GM18861 (cell line): Measurements from ENCODE around the gene F11R.
"Not testable (repeated sequence)": the region's sequence is repeated elsewhere in the genome, so short reads cannot be mapped to it uniquely, and the experiment has no call there.

Experiments
- ATAC-seq: cut with Tn5 transposase; IDR thresholded peaks from one replicate; pipeline ENCODE4 v1.9.1; 2021; ENCODE audit not compliant: unreplicated experiment

The F11R gene

DNA sequence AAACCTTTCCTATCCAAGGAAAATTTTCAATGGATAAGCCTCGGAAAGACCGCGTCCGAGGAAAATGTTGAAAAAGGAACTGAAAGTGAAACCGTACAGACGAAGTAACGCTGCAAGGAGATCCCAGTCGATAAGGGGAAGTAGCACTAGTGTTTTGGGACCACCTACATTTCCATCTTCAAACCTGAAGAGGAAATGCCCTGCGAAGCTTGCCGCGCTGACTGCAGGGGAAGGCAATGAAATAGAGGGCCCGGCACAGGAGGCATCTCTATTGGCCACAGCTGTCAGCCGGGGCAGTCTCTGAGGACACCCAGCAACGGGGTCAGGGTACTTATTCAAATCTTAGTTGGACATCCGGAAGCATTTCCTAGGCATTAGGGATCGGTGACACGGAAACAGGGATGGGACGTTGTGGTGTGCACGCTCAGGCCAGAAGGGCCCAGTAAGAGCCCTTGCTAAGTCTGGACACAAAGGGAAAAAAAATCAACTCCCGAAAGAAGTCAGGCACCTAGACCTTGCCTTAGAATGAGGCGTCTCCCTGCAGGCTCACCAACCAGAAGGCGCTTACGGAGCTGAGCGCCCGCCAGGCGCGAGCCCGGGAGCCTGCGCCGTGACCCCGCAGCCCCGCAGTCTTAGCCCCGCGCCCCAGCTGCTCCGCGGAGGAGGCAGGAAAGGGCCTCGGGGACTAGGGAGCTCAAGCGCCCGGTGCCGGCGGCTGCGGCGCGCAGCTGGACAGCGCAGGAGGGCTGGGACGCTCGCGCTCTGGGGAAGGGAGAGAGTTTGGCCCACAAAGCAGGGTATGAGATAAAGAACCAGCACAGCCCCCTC, 24.2 kb upstream of the F11R start:
- ATAC-seq: peak; percentile 37

DNA sequence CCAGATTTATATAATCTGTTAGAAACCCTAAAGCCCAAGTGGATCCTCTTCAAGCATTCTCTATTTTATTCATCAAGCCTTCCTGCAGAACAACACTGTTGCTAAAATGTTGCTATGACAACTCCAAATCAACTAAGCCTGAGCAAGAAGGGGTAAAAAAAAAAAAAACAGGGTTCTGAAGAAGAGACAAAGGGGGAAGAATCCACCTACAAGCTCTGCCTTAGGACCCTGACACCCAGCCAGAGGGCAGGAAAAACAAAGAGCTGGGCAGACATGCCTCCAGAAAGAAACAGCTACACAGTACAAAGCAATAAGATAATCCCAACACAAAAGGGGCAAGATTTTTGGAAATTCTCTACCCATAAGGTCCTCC, 23.6 kb upstream of the F11R start:
- no peak for ATAC-seq

DNA sequence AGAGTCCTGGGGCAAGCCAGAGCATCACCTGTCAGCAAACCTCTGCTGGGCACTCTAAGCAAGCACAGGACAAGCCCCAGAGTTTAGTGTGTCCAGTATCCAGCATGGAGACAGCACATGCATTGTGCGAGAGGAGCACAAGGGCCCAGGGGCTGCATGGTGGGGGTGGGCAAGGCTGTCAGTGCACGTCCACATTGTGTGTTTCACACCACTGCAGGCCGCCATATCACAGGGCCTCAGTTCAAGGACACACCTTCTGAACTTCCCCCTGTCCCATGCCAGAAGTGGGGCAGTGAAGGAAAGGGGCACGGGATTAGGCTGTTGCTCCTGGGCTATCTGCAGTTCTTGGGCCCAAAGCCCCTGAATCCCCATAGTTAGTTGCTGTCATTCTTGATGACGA, 18.6 kb upstream of the F11R start:
- no peak for ATAC-seq

DNA sequence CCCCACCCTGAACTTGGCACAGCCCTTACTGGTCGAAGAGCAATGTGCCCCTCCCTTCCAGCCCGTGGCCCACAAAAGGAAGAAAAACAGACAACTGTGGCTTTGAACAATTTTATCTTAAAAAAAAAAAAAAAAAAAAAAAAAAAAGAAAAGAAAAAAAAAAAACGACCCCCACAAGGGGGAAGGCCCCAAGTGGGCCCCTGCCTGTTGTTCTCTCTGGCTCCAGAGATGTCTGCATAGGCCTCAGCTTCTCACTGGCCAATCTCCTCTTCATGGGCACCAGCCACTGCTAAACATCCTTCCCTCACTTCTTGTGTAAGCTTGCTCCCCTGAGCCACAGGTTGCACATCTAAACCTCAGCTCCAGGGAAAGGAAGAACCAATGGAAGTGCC, 18.2 kb upstream of the F11R start:
- no peak for ATAC-seq

DNA sequence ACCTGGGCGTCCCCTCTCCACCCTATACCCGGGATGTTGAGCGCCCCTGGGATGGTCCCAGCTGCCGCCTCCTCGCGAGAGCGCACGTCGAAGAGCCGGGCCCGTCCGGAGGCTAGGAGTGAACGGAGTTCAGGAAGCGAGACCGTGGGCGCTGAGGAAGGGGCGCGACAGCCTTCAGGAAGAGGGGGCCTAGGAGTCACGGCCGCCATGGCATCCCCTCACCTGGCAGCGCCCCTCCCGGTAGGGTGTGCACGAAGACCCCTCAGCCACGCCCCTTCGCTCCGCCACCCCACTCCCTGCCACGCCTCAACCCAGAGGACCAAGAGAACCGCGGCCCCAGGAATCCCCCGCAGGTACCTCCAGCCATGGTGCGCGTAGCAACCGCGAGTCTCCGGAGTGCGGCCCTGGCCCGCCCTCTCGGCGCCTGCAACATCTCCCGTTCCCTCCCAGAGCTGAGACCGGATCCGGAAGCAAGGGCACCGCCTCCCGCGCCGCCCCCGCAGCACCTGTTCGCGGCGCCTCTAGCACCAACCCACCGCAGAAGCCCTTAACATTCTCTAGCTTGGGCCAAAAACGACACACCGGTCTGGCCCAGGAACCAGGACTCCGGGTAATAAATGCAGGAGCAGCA, 17.7 kb upstream of the F11R start, which contains the start of gene TSTD1:
Gene TSTD1, minus strand, starts transcription at position 442 of the 631 bp plus-strand sequence. Its CDS starts 75 bp downstream, at position 367.
- ATAC-seq: peak; percentile 63

DNA sequence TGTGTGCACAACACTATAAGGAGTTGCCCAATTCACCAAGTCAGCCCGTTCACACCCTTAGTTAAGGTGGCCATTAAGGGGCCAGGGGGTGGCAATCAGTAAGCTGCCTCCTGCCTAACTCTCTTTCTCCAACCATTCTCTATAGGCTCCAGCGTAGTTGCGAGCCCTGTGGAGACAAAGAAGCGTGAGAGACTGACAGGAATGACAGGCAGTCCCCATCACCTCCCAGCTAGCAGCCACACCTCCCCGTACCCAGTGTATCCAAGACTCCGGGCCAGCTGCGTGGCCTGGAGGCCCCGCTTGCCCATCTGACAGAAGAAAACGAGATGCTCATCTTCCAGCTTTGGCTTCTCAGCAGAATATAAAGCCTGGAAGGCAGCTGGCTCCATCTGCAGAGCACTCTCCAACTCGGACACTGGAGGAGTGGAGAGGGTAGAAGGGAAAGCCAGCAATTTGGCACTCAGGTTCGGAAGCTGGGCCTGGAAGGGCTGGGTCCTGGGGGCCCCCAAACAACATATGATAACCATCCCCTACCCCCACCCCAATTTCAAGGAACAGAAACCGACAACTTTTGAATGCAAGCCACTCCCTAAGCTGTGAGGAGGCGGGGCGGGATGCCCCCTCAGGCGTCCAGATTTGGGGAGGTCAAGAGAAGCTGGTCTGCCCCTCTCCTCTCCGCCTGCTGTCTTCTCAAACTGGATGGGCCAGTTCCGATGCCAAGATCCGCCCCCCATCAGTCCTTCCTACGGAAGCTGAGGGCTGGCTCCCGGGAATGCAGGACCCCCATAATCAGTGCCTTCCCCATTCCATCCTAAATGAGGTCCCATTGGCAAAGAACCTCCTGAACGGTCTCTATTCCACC, 16.9 kb upstream of the F11R start:
- ATAC-seq: no peak

DNA sequence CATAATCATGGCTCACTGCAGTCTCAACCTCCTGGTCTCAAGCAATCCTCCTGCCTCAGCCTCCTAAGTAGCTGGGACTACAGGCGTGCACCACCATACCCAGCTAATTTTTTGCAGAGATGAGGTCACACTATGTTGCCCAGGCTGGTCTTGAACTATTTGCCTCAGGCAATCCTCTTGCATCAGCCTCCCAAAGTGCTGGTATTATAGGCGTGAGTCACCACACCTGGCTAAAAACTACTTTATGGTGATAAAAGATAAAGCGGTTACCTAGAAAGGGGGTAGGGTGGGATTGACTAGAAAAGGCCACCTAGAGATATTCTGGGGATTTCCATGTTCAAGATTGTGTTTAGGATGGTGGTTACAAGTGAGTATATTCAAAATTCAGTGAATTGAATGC, 12.8 kb upstream of the F11R start:
- no peak for ATAC-seq

DNA sequence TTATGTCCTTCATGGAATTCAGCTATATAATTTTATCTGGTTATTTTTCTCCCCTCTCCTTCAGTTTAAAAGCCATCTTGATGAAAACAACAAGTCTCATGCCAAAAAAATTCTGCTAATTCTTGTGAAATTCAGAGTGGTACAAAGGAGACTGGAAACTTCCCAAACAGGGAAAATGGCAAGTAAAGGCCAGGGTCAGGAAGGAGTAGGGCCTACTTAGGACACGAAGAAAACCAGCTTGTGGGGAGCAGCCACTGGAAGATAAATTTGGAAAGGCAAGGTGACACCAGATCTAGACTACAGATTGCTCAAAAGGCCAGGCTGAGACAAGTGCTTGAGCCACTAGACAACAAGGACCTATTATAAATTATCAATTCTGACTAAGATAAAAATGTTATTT, 11.5 kb upstream of the F11R start:
- no peak for ATAC-seq

DNA sequence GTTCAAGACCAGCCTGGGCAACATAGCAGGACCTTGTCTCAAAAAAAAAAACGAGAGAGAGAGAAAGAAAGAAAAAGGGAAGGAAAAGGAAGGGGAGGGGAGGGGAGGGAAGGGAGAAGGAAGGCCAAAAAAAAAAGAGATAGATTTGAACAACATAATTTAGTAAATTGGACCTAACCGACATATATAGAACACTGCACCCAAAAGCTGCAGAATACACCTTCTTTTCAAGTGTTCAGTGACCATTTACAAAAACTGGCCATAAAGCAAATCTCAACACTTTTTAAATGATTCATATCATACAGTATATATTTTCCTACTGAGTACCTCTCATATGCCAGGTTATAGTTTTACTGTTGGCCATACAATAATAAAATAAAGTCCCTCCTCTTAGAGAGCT, 10.9 kb upstream of the F11R start:
- no peak for ATAC-seq

DNA sequence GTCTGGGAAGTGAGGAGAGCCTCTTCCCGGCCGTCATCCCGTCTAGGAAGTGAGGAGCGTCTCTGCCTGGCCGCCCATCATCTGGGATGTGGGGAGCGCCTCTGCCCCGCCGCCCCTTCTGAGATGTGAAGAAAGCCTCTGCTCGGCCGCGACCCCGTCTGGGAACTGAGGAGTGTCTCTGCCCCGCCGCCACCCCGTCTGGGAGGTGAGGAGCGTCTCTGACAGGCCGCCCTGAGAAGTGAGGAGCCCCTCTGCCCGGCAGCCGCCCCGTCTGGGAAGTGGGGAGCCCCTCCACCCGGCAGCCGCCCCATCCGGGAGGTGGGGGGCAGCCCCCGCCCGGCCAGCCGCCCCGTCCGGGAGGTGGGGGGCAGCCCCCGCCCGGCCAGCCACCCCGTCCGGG, 8.5 kb upstream of the F11R start:
- not testable (repeated sequence) for ATAC-seq

DNA sequence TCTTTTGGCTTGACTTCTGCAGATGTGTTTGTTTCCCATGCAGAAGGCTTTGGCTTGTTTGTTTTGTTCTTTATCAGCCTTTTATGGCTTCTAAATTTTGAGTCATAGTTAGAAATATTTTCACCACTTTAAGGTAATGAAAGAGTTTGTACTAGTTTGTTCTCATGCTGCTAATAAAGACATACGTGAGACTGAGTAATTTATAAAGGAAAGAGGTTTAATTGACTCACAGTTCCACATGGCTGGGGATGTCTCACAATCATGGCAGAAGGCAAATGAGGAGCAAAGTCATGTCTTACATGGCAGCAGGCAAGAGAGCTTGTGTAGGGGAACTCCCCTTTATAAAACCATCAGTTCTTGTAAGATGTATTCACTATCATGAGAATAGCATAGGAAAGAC, 6.0 kb upstream of the F11R start:
- ATAC-seq: not testable (repeated sequence)

DNA sequence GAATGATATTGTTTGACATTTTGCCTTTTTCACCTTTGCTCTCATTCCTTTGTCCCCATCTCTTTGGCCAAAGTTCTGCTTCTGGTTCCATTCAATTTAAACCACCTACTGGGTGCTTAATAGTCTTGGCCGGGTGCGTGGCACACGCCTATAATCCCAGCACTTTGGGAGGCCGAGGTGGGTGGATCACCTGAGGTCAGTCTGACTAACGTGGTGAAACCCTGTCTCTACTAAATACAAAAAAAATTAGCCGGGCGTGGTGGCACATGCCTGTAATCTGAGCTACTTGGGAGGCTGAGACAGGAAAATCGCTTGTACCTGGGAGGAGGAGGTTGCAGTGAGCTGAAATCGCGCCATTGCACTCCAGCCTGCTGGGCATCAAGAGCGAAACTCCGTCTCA, 1.5 kb upstream of the F11R start:
- ATAC-seq: not testable (repeated sequence)

DNA sequence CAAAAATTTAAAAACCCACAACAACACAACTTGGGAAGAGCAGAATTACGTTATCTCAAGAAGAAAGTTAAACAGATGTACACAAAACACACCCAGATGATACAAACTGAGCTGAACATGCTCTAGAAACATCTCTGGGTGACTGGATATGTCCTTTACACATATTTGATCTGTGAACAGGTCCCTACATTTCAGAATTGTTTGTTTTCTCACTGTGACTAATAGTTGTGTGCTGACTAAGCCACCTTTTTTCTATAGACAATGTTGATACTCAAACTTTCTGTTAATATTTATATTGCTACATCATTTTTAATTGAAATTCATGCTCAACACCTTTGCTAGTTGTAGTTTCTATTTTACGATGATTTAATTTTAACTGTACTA, 1.0 kb upstream of the F11R start:
- no peak for ATAC-seq

DNA sequence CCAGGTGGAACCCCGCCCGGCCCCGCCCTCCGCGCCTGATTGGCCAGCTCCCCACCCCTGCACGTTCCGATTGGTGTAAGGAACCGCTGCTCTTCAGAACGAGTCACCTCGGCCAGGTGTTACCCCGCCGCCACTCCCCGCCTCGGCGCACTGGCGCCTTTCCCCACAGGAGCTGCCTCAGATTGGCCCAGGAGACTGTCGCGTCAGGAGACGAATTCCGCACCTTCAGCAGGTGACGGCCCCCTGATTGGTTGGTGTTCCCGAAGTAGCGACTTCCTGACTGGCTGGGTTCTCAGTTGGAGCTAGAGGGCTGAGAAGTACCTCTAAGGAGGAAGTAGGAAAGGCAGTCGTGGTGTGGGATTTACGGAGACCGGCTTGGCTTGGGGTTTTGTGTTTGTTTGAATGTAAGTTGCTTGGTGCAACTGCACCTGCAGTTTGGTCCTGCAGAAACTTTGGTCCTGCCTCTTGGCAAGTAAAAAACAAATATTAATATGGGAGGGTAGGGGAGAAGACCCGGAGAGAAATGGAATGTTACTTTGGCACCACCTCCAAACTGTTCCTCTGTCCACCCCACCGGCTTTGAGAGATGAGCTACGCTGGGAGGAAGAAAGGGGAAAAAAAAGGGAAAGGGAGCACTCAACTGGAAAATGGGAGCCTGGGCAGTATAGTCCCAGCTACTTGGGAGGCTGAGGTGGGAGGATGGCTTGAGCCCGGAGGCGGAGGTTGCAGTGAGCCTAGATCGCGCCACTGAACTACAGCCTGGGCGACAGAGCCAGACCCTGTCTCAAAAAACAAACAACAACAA, 415 bp upstream of the F11R start:
- peak; percentile 53 for ATAC-seq

DNA sequence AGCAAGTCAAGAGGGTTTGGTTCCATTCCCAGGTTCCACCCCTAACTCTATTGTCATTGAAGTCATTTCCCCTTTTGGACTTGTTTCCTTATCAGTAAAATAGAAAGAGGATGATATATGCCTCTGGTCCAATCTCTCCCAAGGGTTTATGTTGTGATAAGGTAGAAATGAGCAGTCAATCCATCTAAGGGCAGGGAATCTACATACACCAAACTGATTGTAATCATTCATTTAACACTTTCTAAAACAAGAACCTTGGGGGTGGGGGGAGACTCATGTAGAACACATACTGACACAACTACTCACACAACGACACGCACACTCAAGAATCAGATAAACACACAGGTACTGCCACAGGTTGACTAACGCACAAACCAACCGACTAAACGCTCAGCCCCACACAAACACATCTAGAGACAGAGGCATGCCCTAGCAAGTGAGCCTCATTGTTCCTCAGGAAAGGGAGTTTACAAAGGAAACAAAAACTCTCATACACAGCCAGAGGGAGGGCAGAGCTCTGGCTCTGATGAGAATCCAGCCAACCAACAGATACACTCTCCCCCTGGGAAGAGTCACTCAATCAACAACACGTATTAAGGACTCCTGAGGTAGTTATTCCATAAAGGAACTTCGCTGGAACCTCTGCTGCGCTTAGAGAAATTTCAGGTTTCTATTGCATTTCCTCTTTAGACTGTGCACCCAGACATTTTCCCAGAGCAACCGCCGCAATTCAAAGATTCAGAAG, 1.0 kb downstream of the F11R start:
- no peak for ATAC-seq

DNA sequence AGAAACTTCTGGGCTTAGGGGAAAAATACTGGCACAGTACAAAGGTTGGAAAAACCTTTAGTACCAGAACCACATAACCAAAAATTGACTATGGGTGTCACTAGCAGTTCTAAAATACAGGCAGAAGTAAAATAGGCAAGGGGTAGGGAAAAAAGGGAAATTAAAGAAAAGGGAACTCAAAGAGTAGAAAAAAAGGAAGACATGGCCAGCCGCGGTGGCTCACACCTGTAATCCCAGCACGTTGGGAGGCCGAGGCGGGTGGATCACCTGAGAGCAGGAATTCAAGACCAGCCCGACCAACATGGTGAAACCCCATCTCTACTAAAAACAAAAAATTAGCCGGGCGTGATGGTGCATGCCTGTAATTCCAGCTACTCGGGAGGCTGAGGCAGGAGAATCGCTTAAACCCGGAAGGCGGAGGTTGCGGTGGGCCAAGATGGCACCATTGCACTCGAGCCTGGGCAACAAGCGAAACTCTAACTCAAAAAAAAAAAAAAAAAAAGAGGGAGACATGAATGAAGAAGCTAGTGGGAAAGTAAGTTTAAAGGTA, 1.8 kb downstream of the F11R start:
- ATAC-seq: not testable (repeated sequence)

DNA sequence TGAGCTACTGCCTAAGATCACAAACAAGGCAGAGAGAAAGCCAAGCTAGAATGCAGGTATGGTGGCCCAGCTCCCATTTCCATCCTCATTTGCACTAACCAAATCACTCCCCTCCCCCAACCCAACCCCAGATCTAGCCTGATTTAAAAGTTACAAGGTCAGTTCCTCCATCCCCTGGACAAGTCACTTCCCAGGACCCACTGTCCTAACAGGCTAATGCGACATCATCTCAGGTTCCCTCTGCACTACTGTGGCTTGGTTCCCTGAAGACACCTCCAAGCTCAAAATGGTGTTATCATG, 2.4 kb downstream of the F11R start:
- ATAC-seq: no peak

DNA sequence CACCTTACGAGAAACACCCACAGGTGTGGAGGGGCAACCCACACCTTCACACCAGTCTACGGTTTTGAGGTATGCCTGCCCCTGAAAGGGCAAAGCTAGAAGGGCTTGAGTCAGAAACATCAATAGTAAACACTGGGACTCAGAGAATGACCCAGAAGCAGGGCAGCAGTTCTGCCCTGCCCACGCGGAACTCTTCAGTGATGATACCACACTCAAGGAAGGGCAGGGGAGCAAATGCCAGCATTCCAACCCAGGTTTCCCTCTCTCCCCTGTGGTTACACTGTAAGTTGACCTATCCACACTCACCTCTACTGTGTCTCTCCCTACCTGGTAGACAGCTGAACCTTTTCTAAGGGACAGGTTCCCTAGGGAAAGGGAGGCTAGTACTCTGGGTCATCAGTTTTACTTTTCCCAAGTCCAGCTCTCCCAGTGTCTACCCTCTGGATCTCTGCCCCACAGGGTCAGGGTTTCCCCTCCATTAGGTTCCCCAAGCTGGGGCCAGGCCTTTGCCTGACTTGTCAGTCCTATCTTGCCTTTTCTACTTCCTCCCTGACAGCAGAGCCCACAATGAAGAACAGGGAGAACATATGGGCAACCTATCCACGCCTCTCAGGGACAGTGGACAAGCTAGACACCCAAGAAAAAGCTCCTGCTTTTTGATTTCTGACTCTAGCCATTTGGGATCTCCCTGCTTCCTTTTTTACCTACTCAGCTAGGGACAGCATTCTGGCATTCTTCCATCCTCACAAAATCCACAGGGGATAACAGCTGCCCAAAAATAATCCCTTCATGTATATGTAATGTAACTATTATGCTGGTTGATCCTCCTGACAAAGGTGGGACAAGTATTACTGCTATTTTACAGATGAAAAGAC, 3.0 kb downstream of the F11R start:
- ATAC-seq: no peak

DNA sequence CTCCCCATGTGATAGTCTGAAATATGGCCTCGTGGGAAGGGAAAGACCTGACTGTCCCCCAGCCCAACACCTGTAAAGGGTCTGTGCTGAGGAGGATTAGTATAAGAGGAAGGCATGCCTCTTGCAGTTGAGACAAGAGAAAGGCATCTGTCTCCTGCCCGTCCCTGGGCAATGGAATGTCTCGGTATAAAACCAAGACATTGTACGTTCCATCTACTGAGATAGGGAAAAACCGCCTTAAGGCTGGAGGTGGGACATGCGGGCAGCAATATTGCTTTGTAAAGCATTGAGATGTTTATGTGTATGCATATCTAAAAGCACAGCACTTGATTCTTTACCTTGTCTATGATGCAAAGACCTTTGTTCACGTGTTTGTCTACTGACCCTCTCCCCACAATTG, 3.8 kb downstream of the F11R start:
- not testable (repeated sequence) for ATAC-seq
